HG03354 (cell line): Measurements from ENCODE around the gene DVL2.

Source experiments
- ATAC-seq: cut with Tn5 transposase; IDR thresholded peaks from one replicate; pipeline ENCODE4 v1.9.1; 2021; ENCODE audit warnings: mild to moderate bottlenecking; ENCODE audit not compliant: unreplicated experiment, poor library complexity, severe bottlenecking

Gene DVL2

GRCh38 chr17:7234083-7234951 lies at the start of gene DVL2:
TSS of gene DVL2 (minus strand) at chr17:7234517. CDS start at chr17:7234262, 255 bp downstream.
- peak; percentile 59 for ATAC-seq

GRCh38 chr17:7283471-7284216 lies 49.3 kb upstream of the DVL2 start:
- ATAC-seq: no peak

- no peak for ATAC-seq
Observed at GRCh38 chr17:7282752-7283321, 48.5 kb upstream of the DVL2 start.

- no peak for ATAC-seq
Observed at GRCh38 chr17:7281953-7282751, 47.8 kb upstream of the DVL2 start.

- ATAC-seq: peak; percentile 56
Observed at GRCh38 chr17:7281074-7281952, 47.0 kb upstream of the DVL2 start, which contains the start of gene SLC2A4. TSS of gene SLC2A4 (plus strand) at chr17:7281718. CDS start at chr17:7281935, 217 bp downstream.

- peak; percentile 69 for ATAC-seq
Observed at GRCh38 chr17:7280519-7281073, 46.3 kb upstream of the DVL2 start.

GRCh38 chr17:7279448-7279847 lies 45.1 kb upstream of the DVL2 start:
- no peak for ATAC-seq

- no peak for ATAC-seq
Observed at GRCh38 chr17:7266784-7267183, 32.5 kb upstream of the DVL2 start.

GRCh38 chr17:7263801-7264078 lies 29.4 kb upstream of the DVL2 start:
- no peak for ATAC-seq

- no peak for ATAC-seq
Observed at GRCh38 chr17:7262935-7263800, 28.9 kb upstream of the DVL2 start.

- no peak for ATAC-seq
Observed at GRCh38 chr17:7262192-7262934, 28.0 kb upstream of the DVL2 start, which contains the start of gene CLDN7. TSS of gene CLDN7 (minus strand) at chr17:7262478. CDS start at chr17:7262043, 435 bp downstream.

GRCh38 chr17:7261379-7262191 lies 27.3 kb upstream of the DVL2 start:
- no peak for ATAC-seq

- no peak for ATAC-seq
Observed at GRCh38 chr17:7260651-7261378, 26.5 kb upstream of the DVL2 start.

- no peak for ATAC-seq
Observed at GRCh38 chr17:7260151-7260550, 25.8 kb upstream of the DVL2 start.

- no peak for ATAC-seq
Observed at GRCh38 chr17:7259555-7259889, 25.2 kb upstream of the DVL2 start.
